Measurements from ENCODE around the gene TMEM151A. TPM values are rescaled to one million over a fixed set of nuclear protein-coding genes. Genes with fewer than 3 reads are reported as not detected.

TMEM151A gene
- total and polyA plus RNA-seq, 2 of the 4 experiments (the other 2 are of a cell fraction): 0.03 TPM; not detected in 1

DNA sequence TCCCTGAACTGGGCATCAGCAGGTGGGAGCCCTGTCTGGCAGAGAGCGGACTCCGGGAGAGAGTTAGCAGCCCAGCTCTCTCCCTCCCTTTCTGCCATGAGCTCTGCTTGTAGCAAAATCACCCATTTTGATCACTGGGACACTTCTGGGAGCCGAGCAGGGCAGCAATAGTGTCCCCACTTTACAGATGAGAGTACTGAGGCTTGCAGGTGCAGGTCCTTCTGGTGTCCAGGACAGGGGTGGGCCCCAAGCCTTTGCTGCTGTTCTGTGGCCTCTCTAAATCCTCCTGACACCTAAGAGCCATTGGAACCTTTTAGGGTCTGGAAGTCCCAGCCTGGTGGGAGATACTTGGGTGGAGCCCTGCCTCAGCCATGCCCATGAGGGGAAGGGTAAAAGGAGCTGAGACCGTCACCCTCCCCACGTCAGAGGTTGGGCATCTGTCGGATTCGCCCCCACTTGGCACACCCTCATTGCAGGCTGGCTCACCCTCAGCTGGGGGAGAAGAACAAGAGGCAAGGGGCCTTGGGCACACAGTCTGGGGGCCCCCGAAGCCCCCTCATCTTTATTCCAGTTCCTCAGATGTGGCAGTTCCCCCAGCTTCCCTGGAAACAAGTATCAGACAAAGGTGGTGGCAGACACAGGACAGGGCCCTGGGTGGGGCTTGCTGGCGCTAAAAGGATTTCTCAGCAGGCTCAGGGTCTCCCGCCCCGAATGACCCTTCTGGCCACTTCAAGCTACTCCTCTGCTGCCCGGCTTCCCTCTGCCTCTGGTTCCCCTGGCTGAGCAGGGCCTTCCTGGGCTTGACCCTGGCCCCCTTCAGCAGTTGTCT, 40.1 kb downstream of the TMEM151A start:
- Histone ChIP-seq H2AFZ (replicated peaks; ENCODE audit: low read length, poor library complexity) (no peak overlapping the region), H3K18ac (ENCODE audit: low read depth, low read length) (no peak overlapping the region), H3K4me2 (ENCODE audit: low read depth, low read length) (no peak overlapping the region), H4K8ac (ENCODE audit: low read depth in 2 of 2, low read length in 2 of 2) (no peak overlapping the region), H2AK5ac (ENCODE audit: low read depth, low read length) (no peak overlapping the region), H3K4me3 (ENCODE audit: insufficient read depth, low read depth, low read length) (no peak overlapping the region), H2BK15ac (ENCODE audit: low read depth, low read length) (no peak overlapping the region), H3K79me1 (ENCODE audit: low read depth in 1 of 2, low read length in 2 of 2) (peaks cover 5 to 53% of the 10 kb centered on the region in 2 experiments), H4K5ac (ENCODE audit: low read depth, low read length) (no peak overlapping the region), H3K9ac (ENCODE audit: low read depth, low read length) (no peak overlapping the region), H2BK20ac (ENCODE audit: low read depth, low read length) (no peak overlapping the region), H3K14ac (replicated peaks; ENCODE audit: low read depth, low read length) (no peak overlapping the region), H2BK5ac (ENCODE audit: low read depth, low read length, poor library complexity, severe bottlenecking) (no peak overlapping the region), H3K4me1 (ENCODE audit: control insufficient read depth, insufficient read depth, low read length) (peaks cover 28% of the 10 kb centered on the region), H3K9me1 (ENCODE audit: insufficient read depth, low read length) (peaks cover 10% of the 10 kb centered on the region), H2BK120ac (ENCODE audit: low read depth, low read length) (no peak overlapping the region), H3K36me3 (ENCODE audit: control insufficient read depth, insufficient read depth, low read length) (peaks cover 18% of the 10 kb centered on the region), H4K91ac (ENCODE audit: insufficient read depth, low read depth, low read length) (no peak overlapping the region), H3K56ac (ENCODE audit: extremely low read depth, insufficient read depth, low read length) (no peak overlapping the region), H3K4ac (ENCODE audit: low read depth, low read length) (no peak overlapping the region), H3K9me3 (ENCODE audit: control insufficient read depth, insufficient read depth, low read length) (no peaks in the 10 kb centered on the region), H3K27me3 (ENCODE audit: control insufficient read depth, insufficient read depth, low read length) (no peaks in the 10 kb centered on the region), H4K20me1 (ENCODE audit: insufficient read depth, low read length) (peaks cover 9% of the 10 kb centered on the region; the same call in 1 of the 2 replicates), H3K23ac (ENCODE audit: low read depth, low read length) (no peak overlapping the region), H2AK9ac (replicated peaks; ENCODE audit: low read depth, low read length, poor library complexity) (no peak overlapping the region), H3K27ac (ENCODE audit: insufficient read depth, low read length) (no peak overlapping the region)
- POLR2A ChIA-PET (ENCODE audit: unreplicated experiment): interaction anchor here (0.6 kb wide), 1 partner anchor 1129 kb away, joined by 3 read pairs; no protein-coding TSS in a partner anchor
- TF ChIP-seq NFE2L2 (IDR thresholded peaks at IDR 0.05; ENCODE audit: low read depth, low read length) (no peak), CEBPB (IDR thresholded peaks at IDR 0.05; ENCODE audit: low read depth, low read length) (no peak), SMC3 (IDR thresholded peaks at IDR 0.05; ENCODE audit: low read depth, low read length) (no peak)
- TF ChIP-seq, protein P1, sequence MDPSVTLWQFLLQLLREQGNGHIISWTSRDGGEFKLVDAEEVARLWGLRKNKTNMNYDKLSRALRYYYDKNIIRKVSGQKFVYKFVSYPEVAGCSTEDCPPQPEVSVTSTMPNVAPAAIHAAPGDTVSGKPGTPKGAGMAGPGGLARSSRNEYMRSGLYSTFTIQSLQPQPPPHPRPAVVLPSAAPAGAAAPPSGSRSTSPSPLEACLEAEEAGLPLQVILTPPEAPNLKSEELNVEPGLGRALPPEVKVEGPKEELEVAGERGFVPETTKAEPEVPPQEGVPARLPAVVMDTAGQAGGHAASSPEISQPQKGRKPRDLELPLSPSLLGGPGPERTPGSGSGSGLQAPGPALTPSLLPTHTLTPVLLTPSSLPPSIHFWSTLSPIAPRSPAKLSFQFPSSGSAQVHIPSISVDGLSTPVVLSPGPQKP (IDR thresholded peaks at IDR 0.05; ENCODE audit: borderline replicate concordance, low read depth, low read length): no peak
- ATAC-seq (ENCODE audit: low read depth): no peak
- CTCF ChIA-PET: no interaction called here
- DNase-seq: no peak
- no TSS peak for BruUV-seq (replicated peaks)
- dilution Hi-C loops (cut with HindIII; ENCODE audit: low sequenced_read_pairs, unreplicated experiment) (no loop called here), in situ Hi-C loops (cut with MboI; ENCODE audit: low sequenced_read_pairs) (no loop called here), intact Hi-C loops (cut with micrococcal nuclease) (no loop called here)
- 79% methylated on average over 4 of the region's 12 CpGs; no CpG with 5 or more reads in 1 of the 2 experiments for WGBS, 2 experiments (ENCODE audit: extremely low coverage in 2 of 2, insufficient read length in 1 of 2)

All from IMR-90 (cell line).